Kidney epithelial cell (primary cell): Measurements from ENCODE around the gene ATP5IF1. TPM values are rescaled to one million over a fixed set of nuclear protein-coding genes. Genes with fewer than 3 reads are reported as not detected.

Experiments
- DNase-seq: peaks from one replicate; pipeline ENCODE4 v3.0.0-alpha.2; 2010; ENCODE audit warnings: low read depth
- H3K27me3 ChIP-seq: 2 replicates; pipeline ENCODE4 v1.6.0; 2011; ENCODE audit warnings: low read length; ENCODE audit not compliant: control insufficient read depth, insufficient read depth
- H3K36me3 ChIP-seq: 2 replicates; pipeline ENCODE4 v1.5.1; 2011; ENCODE audit warnings: low read length; ENCODE audit not compliant: control insufficient read depth, insufficient read depth
- H3K4me3 ChIP-seq: 2 replicates; pipeline ENCODE4 v1.5.1; 2011; ENCODE audit warnings: low read depth, mild to moderate bottlenecking, control low read depth, low read length
- total RNA-seq: library from RNA; depleted of rRNA; stranded (reverse); fragments of >200 nt; gene quantifications from 2 replicates; pipeline ENCODE4 v1.2.3, GENCODE V29; 2015
- TF ChIP-seq, protein P1 (sequence below): IDR thresholded peaks from 2 replicates; pipeline ENCODE4 v1.5.1; 2011; ENCODE audit warnings: mild to moderate bottlenecking, moderate library complexity, low read length, control low read depth, inconsistent platforms; ENCODE audit not compliant: insufficient read depth, poor library complexity, severe bottlenecking

ATP5IF1 gene
- total RNA-seq, 1 donor from 2014 or later, result 247 TPM

DNA sequence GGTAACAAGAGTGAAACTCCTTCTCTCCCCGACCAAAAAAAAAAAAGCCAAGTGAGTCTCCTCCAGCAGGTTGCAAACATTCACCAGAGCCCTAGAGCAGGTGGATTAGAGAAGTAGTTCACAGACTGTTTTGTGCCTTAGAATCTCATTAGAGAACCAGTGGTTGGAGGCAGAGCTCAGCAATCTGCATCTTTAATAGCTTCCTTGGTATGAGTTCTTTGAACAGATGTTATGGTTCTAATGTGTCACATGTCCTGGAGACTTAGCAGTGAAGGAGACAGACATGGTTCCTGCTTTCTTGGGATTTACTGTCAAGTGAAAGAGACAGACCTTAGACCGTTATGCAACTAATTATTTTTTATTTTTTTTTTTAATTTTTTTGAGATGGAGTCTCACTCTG, 50.2 kb downstream of the ATP5IF1 start:
- TF ChIP-seq, protein P1, sequence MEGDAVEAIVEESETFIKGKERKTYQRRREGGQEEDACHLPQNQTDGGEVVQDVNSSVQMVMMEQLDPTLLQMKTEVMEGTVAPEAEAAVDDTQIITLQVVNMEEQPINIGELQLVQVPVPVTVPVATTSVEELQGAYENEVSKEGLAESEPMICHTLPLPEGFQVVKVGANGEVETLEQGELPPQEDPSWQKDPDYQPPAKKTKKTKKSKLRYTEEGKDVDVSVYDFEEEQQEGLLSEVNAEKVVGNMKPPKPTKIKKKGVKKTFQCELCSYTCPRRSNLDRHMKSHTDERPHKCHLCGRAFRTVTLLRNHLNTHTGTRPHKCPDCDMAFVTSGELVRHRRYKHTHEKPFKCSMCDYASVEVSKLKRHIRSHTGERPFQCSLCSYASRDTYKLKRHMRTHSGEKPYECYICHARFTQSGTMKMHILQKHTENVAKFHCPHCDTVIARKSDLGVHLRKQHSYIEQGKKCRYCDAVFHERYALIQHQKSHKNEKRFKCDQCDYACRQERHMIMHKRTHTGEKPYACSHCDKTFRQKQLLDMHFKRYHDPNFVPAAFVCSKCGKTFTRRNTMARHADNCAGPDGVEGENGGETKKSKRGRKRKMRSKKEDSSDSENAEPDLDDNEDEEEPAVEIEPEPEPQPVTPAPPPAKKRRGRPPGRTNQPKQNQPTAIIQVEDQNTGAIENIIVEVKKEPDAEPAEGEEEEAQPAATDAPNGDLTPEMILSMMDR, result no peak
- Histone ChIP-seq H3K4me3 (no peak overlapping the region), H3K36me3 (no peaks in the 10 kb centered on the region), H3K27me3 (no peaks in the 10 kb centered on the region)
- DNase-seq, result no peak

Other genes with a start within 250 kb of the ATP5IF1 start
- 15.1 and 17.5 TPM in 2 replicates for gene EYA3, start 147.5 kb upstream of the ATP5IF1 start, total RNA-seq
- 1.8 and 2.3 TPM in 2 replicates for gene PTAFR, start 59.4 kb upstream of the ATP5IF1 start, total RNA-seq
- 78.9 and 93.3 TPM in 2 replicates for gene DNAJC8, start 3.1 kb upstream of the ATP5IF1 start, total RNA-seq
- 121 and 147 TPM in 2 replicates for gene SESN2, start 23.4 kb downstream of the ATP5IF1 start, total RNA-seq
- 19.4 and 27.1 TPM in 2 replicates for gene MED18, start 92.9 kb downstream of the ATP5IF1 start, total RNA-seq
- gene PHACTR4, start 133.6 kb downstream of the ATP5IF1 start, total RNA-seq, result 31.3 and 31.8 TPM in 2 replicates